A549 (cell line): Measurements from ENCODE around the gene PDS5B. TPM values are rescaled to one million over a fixed set of nuclear protein-coding genes. Genes with fewer than 3 reads are reported as not detected.

Experiments
- ATAC-seq, 2 experiments: fragments of 200-7000 bp in 1 of 2; fragments of >200 bp in 1 of 2; cut with Nextera tagmentation in 1 of 2; cut with Tn5 transposase in 1 of 2; 3 replicates each; pipeline versions ENCODE4 v1.8.0 to v1.9.1; 2018 to 2020; ENCODE audit warnings: mild to moderate bottlenecking in 1 of 2, moderate library complexity in 1 of 2
- CTCF ChIA-PET: fragments of 300-600 bp; sonication (Branson Sonifier 250); formaldehyde crosslinking; extraction: SDS; loops from one replicate; lab custom pipeline; 2021; ENCODE audit warnings: antibody characterized with exemption, inconsistent platforms; lab: Yijun Ruan, JAX
- POLR2A ChIA-PET: fragments of 350-600 bp; formaldehyde crosslinking; extraction: SDS; loops from one replicate; lab custom pipeline; 2021; ENCODE audit warnings: antibody characterized with exemption, inconsistent platforms; lab: Yijun Ruan, JAX
- DNase-seq, 2 experiments: peaks; one replicate each; pipeline versions ENCODE4 v3.0.0 to v3.0.0-alpha.2; 2011 to 2016; ENCODE audit warnings: low read depth in 1 of 2, low spot score in 1 of 2
- FAIRE-seq: peaks from 2 replicates; lab custom pipeline; 2011; peaks lifted over from hg19 to GRCh38; lab: Jason Lieb, UNC
- H3K27ac ChIP-seq, 2 experiments: fragments of >200 bp; sonication (Bioruptor Twin); formaldehyde crosslinking; 3 replicates each; pipeline ENCODE4 v1.5.1; 2016 to 2017
- H3K4me1 ChIP-seq: fragments of >200 bp; sonication (Bioruptor Twin); formaldehyde crosslinking; 3 replicates; pipeline ENCODE4 v1.6.1; 2016
- H3K4me2 ChIP-seq: fragments of >200 bp; sonication (Bioruptor Twin); formaldehyde crosslinking; 3 replicates; pipeline ENCODE4 v1.6.1; 2016
- H3K4me3 ChIP-seq: fragments of >200 bp; sonication (Bioruptor Twin); formaldehyde crosslinking; 3 replicates; pipeline ENCODE4 v1.5.1; 2016
- H3K9me3 ChIP-seq: fragments of >200 bp; sonication (Bioruptor Twin); formaldehyde crosslinking; 3 replicates; pipeline ENCODE4 v1.6.1; 2016
- ATOH8 ChIP-seq: fragments of 250-450 bp; sonication (Bioruptor Pico); IDR thresholded peaks from 2 replicates; pipeline ENCODE4 v1.5.0; 2020; ENCODE audit warnings: low read depth, mild to moderate bottlenecking, moderate library complexity
- BHLHE40 ChIP-seq: IDR thresholded peaks from 2 replicates; pipeline ENCODE4 v1.6.1; 2012; ENCODE audit warnings: low read depth, low read length, inconsistent platforms
- CHD4 ChIP-seq: fragments of 200-600 bp; sonication (generic); IDR thresholded peaks from 2 replicates; pipeline ENCODE4 v1.6.1; 2016; ENCODE audit warnings: antibody characterized with exemption, mild to moderate bottlenecking, borderline replicate concordance
- E2F6 ChIP-seq: IDR thresholded peaks from 2 replicates; pipeline ENCODE4 v1.6.1; 2012; ENCODE audit warnings: low read depth, borderline replicate concordance
- ELK1 ChIP-seq: fragments of 150-350 bp; IDR thresholded peaks from 2 replicates; pipeline ENCODE4 v1.6.1; 2014; ENCODE audit warnings: low read depth, mild to moderate bottlenecking, low read length
- ESRRA ChIP-seq: fragments of 150-350 bp; IDR thresholded peaks from 2 replicates; pipeline ENCODE4 v1.6.1; 2014; ENCODE audit warnings: mild to moderate bottlenecking, low read length, borderline replicate concordance
- FOSB ChIP-seq: fragments of 250-450 bp; sonication (Bioruptor Pico); IDR thresholded peaks from 2 replicates; pipeline ENCODE4 v1.5.0; 2020; ENCODE audit warnings: mild to moderate bottlenecking, moderate library complexity
- HOXB13 ChIP-seq: fragments of 250-450 bp; sonication (Bioruptor Pico); IDR thresholded peaks from 2 replicates; pipeline ENCODE4 v1.5.0; 2020; ENCODE audit warnings: low read depth, mild to moderate bottlenecking, moderate library complexity
- JUN ChIP-seq, 2 experiments: fragments of >200 bp; sonication (Bioruptor Twin); formaldehyde crosslinking; IDR thresholded peaks; 2 replicates in 1 of 2; 3 replicates in 1 of 2; pipeline ENCODE4 v1.6.1; 2016 to 2017
- JUNB ChIP-seq: fragments of >200 bp; sonication (Bioruptor Twin); formaldehyde crosslinking; IDR thresholded peaks from 2 replicates; pipeline ENCODE4 v1.6.1; 2016
- MAX ChIP-seq: IDR thresholded peaks from 2 replicates; pipeline ENCODE4 v1.6.1; 2012
- MYC ChIP-seq: IDR thresholded peaks from 2 replicates; pipeline ENCODE4 v1.6.1; 2012; ENCODE audit warnings: mild to moderate bottlenecking, inconsistent platforms, low read length, improper control_type of control experiment, borderline replicate concordance
- NFE2L2 ChIP-seq: fragments of 150-350 bp; conservative IDR thresholded peaks from 2 replicates; pipeline ENCODE4 v1.6.1; 2014; ENCODE audit warnings: low read length
- NPAS2 ChIP-seq: fragments of 250-450 bp; sonication (Bioruptor Pico); IDR thresholded peaks from 2 replicates; pipeline ENCODE4 v1.8.0; 2022; ENCODE audit warnings: mild to moderate bottlenecking, moderate library complexity, borderline replicate concordance
- RARB ChIP-seq: fragments of 250-450 bp; sonication (Bioruptor Pico); IDR thresholded peaks from 2 replicates; pipeline ENCODE4 v1.8.0; 2021; ENCODE audit warnings: mild to moderate bottlenecking, moderate library complexity
- RCOR1 ChIP-seq: fragments of 150-350 bp; IDR thresholded peaks from 2 replicates; pipeline ENCODE4 v1.6.1; 2014; ENCODE audit warnings: antibody characterized with exemption, low read length, low read depth
- REST ChIP-seq: fragments of 200-600 bp; sonication (generic); IDR thresholded peaks from 2 replicates; pipeline ENCODE4 v1.6.1; 2016; ENCODE audit warnings: antibody characterized with exemption, mild to moderate bottlenecking, moderate library complexity
- RNF2 ChIP-seq: fragments of 200-600 bp; sonication (generic); IDR thresholded peaks from 2 replicates; pipeline ENCODE4 v1.6.1; 2016; ENCODE audit warnings: low read depth, mild to moderate bottlenecking, antibody characterized with exemption, moderate library complexity, borderline replicate concordance
- SMC3 ChIP-seq: fragments of >200 bp; sonication (Bioruptor Twin); formaldehyde crosslinking; IDR thresholded peaks from 3 replicates; pipeline ENCODE4 v1.6.1; 2018; ENCODE audit warnings: inconsistent platforms
- SREBF2 ChIP-seq: fragments of 450-650 bp; IDR thresholded peaks from 2 replicates; pipeline ENCODE4 v1.6.1; 2014; ENCODE audit warnings: mild to moderate bottlenecking, moderate library complexity
- TP53 ChIP-seq: fragments of 250-450 bp; sonication (Bioruptor Pico); IDR thresholded peaks from 2 replicates; pipeline ENCODE4 v1.5.0; 2021; ENCODE audit warnings: mild to moderate bottlenecking, moderate library complexity
- USF2 ChIP-seq: fragments of 450-650 bp; IDR thresholded peaks from 2 replicates; pipeline ENCODE4 v1.6.1; 2014; ENCODE audit warnings: antibody characterized with exemption
- ZC3H11A ChIP-seq: fragments of 450-650 bp; IDR thresholded peaks from 2 replicates; pipeline ENCODE4 v1.6.1; 2014; ENCODE audit warnings: antibody characterized with exemption, mild to moderate bottlenecking
- ZNF302 ChIP-seq: fragments of 250-450 bp; sonication (Bioruptor Pico); IDR thresholded peaks from 2 replicates; pipeline ENCODE4 v1.9.0; 2021; ENCODE audit warnings: inconsistent platforms, mild to moderate bottlenecking, moderate library complexity
- WGBS: methylation state at CpG from one replicate; pipeline ENCODE4 v1.1.6; 2017; ENCODE audit errors: missing lambda C conversion rate; 5-methylcytosine and 5-hydroxymethylcytosine counted together
- polyA plus RNA-seq, 4 experiments: library from polyadenylated mRNA; depleted of rRNA in 3 of 4; stranded (reverse); fragments of >200 nt; fragmentation: RNase III in 1 of 4; extraction: RNeasy Plus Mini Kit Qiagen cat#74134 plus additional on column Dnase treatment in 1 of 4; gene quantifications; 2 replicates in 3 of 4; 3 replicates in 1 of 4; pipeline ENCODE4 v1.2.3, GENCODE V29; 2011 to 2017

Gene PDS5B
- polyA plus RNA-seq, 2 of the 4 experiments (the other 2 are of a cell fraction), result 10.6 to 16.0 TPM

GRCh38 chr13:32811297-32811800 lies 225.1 kb downstream of the PDS5B start:
- DNase-seq, result no peak
- ATAC-seq, result 0 out of 6 replicates have a peak, but pooled peaks of 1 of the 2 experiments have one; percentile 26
- CTCF ChIA-PET, result no interaction called here

GRCh38 chr13:32821149-32821688 lies 235.0 kb downstream of the PDS5B start:
- Histone ChIP-seq H3K4me2 (no peak overlapping the region), H3K27ac (no peak overlapping the region), H3K4me3 (no peak overlapping the region), H3K9me3 (no peaks in the 10 kb centered on the region; the same call in 2 of the 3 replicates), H3K4me1 (peaks cover 19% of the 10 kb centered on the region)
- DNase-seq, result no peak
- FAIRE-seq, result no peak
- ChIA-PET CTCF (no interaction called here), POLR2A (no interaction called here)
- no peak for ATAC-seq
- 81% methylated on average over 14 of the region's 14 CpGs for WGBS
- TF ChIP-seq ATOH8 (CRISPR knock-in tag) (no peak), JUN (IDR thresholded peaks at IDR 0.05) (no peak), ESRRA (no peak), REST (no peak), CHD4 (no peak), FOSB (CRISPR knock-in tag) (no peak), MYC (no peak), HOXB13 (CRISPR knock-in tag) (no peak), BHLHE40 (no peak), NPAS2 (no peak), MAX (no peak), RNF2 (no peak), TP53 (CRISPR knock-in tag) (no peak)
- TF ChIP-seq, all 56 proteins: peak for 0

More at GRCh38 chr13:32811297-32811800, 225.1 kb downstream of the PDS5B start:
- 49% methylated on average over 7 of the region's 7 CpGs for WGBS
- no peak for TF ChIP-seq HOXB13 (CRISPR knock-in tag)
- TF ChIP-seq ZC3H11A, result no peak
- TF ChIP-seq USF2, result no peak
- TF ChIP-seq E2F6, result no peak
- no peak for TF ChIP-seq SREBF2
- TF ChIP-seq RARB, result no peak
- no peak for TF ChIP-seq RCOR1
- no peak for TF ChIP-seq ESRRA
- TF ChIP-seq NFE2L2, result no peak
- no peak for TF ChIP-seq SMC3
- no peak for TF ChIP-seq NPAS2
- no peak for TF ChIP-seq ZNF302 (CRISPR knock-in tag)
- no peak for TF ChIP-seq MYC
- TF ChIP-seq JUNB, result no peak
- TF ChIP-seq ELK1, result no peak
- no peak overlapping the region for H3K4me2 ChIP-seq
- no peak for FAIRE-seq
- POLR2A ChIA-PET, result no interaction called here
- no peak overlapping the region for H3K27ac ChIP-seq
- H3K4me1 ChIP-seq, result no peaks in the 10 kb centered on the region
- H3K9me3 ChIP-seq, result no peaks in the 10 kb centered on the region; the same call in 2 of the 3 replicates
- H3K4me3 ChIP-seq, result no peak overlapping the region
